ENCODE data around the gene MRPS10. TPM values are rescaled to one million over a fixed set of nuclear protein-coding genes. Genes with fewer than 3 reads are reported as not detected.
"Not testable (repeated sequence)": the region's sequence is repeated elsewhere in the genome, so short reads cannot be mapped to it uniquely, and the experiment has no call there.

MRPS10 gene
- total and polyA plus RNA-seq, 12 donors: 22.6 to 82.1 (median 58.2) TPM

- ATAC-seq: no peak
- peak in 1 of 9 donors; percentile 11 for TF ChIP-seq CTCF (IDR thresholded peaks at IDR 0.05)
- intact Hi-C loops (cut with DNase I): loop anchor here in 1 of 10 donors (10.0 kb wide), 1 partner anchor 401 kb away; the partner anchor contains the start of gene FRS3
- no peak for DNase-seq
- peaks cover 0 to 6% (median 0%) of the 10 kb centered on the region in 9 donors for H3K4me1 ChIP-seq
- no peak overlapping the region for H3K4me3 ChIP-seq
- no peaks in the 10 kb centered on the region for H3K36me3 ChIP-seq
- H3K9me3 ChIP-seq: no peaks in the 10 kb centered on the region
- no peak overlapping the region for H3K27ac ChIP-seq
- peaks cover 0 to 21% (median 11%) of the 10 kb centered on the region in 7 donors for H3K27me3 ChIP-seq
- 68 to 71% methylated on average over 5 of the region's 5 CpGs for WGBS, 2 donors
These were observed 41.8 kb downstream of the MRPS10 start for GRCh38 chr6:42175860-42176259.

GRCh38 chr6:42173101-42173500 is 44.6 kb downstream of the MRPS10 start, which contains the start of gene GUCA1A:
TSS of gene GUCA1A (plus strand) at chr6:42173364. CDS start at chr6:42173614, 250 bp downstream.
- DNase-seq (no peak), ATAC-seq (no peak)
- no peak for TF ChIP-seq CTCF (IDR thresholded peaks at IDR 0.05)
- no peak within 1 kb of the TSS for H3K27ac ChIP-seq
- WGBS, 2 donors: 79 to 90% methylated on average over 2 of the region's 2 CpGs
- H3K4me1 ChIP-seq: peaks cover 0 to 3% (median 0%) of the 10 kb centered on the region in 9 donors
- peaks cover 0 to 3% (median 0%) of the 10 kb centered on the region in 11 donors for H3K9me3 ChIP-seq
- no peak within 1 kb of the TSS for H3K4me3 ChIP-seq
- intact Hi-C loops (cut with DNase I): loop anchor here in 1 of 10 donors (10.0 kb wide), 1 partner anchor 398 kb away; the partner anchor contains the start of gene FRS3
- no peaks in the 10 kb centered on the region for H3K36me3 ChIP-seq
- H3K27me3 ChIP-seq: peaks cover 0 to 6% (median 1%) of the 10 kb centered on the region in 7 donors

GRCh38 chr6:42171813-42172581 is 45.7 kb downstream of the MRPS10 start:
- H3K27me3 ChIP-seq: no peaks in the 10 kb centered on the region
- WGBS, 2 donors: 94 to 95% methylated on average over 7 of the region's 7 CpGs
- TF ChIP-seq CTCF (IDR thresholded peaks at IDR 0.05): no peak

GRCh38 chr6:42169780-42170179 is 47.9 kb downstream of the MRPS10 start:
- not testable (repeated sequence) for H3K36me3 ChIP-seq, H3K27ac ChIP-seq, H3K27me3 ChIP-seq, DNase-seq, ATAC-seq, H3K9me3 ChIP-seq, H3K4me3 ChIP-seq, H3K4me1 ChIP-seq
- intact Hi-C loops (cut with DNase I): loop anchor here in 3 of 10 donors (2.0 to 10.0 kb wide), 3 partner anchors 97 to 395 kb away; partner anchors contain the start of gene FRS3 (in 2 of the 3)
- 78 to 97% methylated on average over 2 of the region's 2 CpGs for WGBS, 2 donors

More at GRCh38 chr6:42171813-42172581, 45.7 kb downstream of the MRPS10 start:
- no peaks in the 10 kb centered on the region for H3K4me1 ChIP-seq
- no peak for DNase-seq
- no peak overlapping the region for H3K4me3 ChIP-seq
- peaks cover 0 to 3% (median 0%) of the 10 kb centered on the region in 11 donors for H3K9me3 ChIP-seq
- no peak for ATAC-seq
- intact Hi-C loops (cut with DNase I): loop anchor here in 1 of 10 donors (10.0 kb wide), 1 partner anchor 397 kb away; the partner anchor contains the start of gene FRS3
- no peaks in the 10 kb centered on the region for H3K36me3 ChIP-seq
- no peak overlapping the region for H3K27ac ChIP-seq

Measured in heart right ventricle (tissue), 16 donors.